SK-N-SH (cell line): Measurements from ENCODE around the gene SLC7A14. TPM values are rescaled to one million over a fixed set of nuclear protein-coding genes. Genes with fewer than 3 reads are reported as not detected.

Source experiments
- CTCF ChIA-PET: fragments of 300-600, 350-600 bp; formaldehyde crosslinking; extraction: SDS; loops from one replicate; lab custom pipeline; 2021; lab: Yijun Ruan, JAX
- POLR2A ChIA-PET: fragments of 350-600 bp; sonication (Branson Sonifier 250); formaldehyde crosslinking; extraction: SDS; loops from one replicate; lab custom pipeline; 2020; ENCODE audit warnings: antibody characterized with exemption, inconsistent platforms; lab: Yijun Ruan, JAX
- DNase-seq: peaks from one replicate; pipeline ENCODE4 v3.0.0; 2012
- H2AFZ ChIP-seq: fragments of 200-600 bp; sonication (generic); 2 replicates; pipeline ENCODE4 v1.8.1; 2016; ENCODE audit warnings: antibody characterized with exemption, mild to moderate bottlenecking, low read depth
- H3F3A ChIP-seq: fragments of 200-600 bp; sonication (generic); replicated peaks from 2 replicates; pipeline ENCODE3; 2016; ENCODE audit warnings: antibody characterized with exemption, mild to moderate bottlenecking; ENCODE audit not compliant: insufficient read depth
- H3K27ac ChIP-seq, 2 experiments: fragments of 200-500 bp in 1 of 2; fragments of 200-600 bp in 1 of 2; sonication (Bioruptor generic) in 1 of 2; sonication (generic), shearing (Covaris generic) in 1 of 2; 2 replicates each; pipeline versions ENCODE4 v1.5.1 to v1.6.1; 2014 to 2016; ENCODE audit warnings: low read depth in 2 of 2, inconsistent platforms in 1 of 2, low read length in 1 of 2, mild to moderate bottlenecking in 1 of 2, mixed read lengths in 1 of 2
- H3K27me3 ChIP-seq: fragments of 200-600 bp; sonication (generic), shearing (Covaris generic); 2 replicates; pipeline ENCODE4 v1.6.1; 2016; ENCODE audit warnings: mixed run types; ENCODE audit not compliant: insufficient read depth
- H3K36me3 ChIP-seq, 2 experiments: fragments of 200-500 bp in 1 of 2; fragments of 200-600 bp in 1 of 2; sonication (Bioruptor generic) in 1 of 2; sonication (generic) in 1 of 2; replicated peaks in 1 of 2; 2 replicates each; pipeline versions ENCODE3 to v1.5.1; 2014 to 2016; ENCODE audit warnings: low read length in 1 of 2, mild to moderate bottlenecking in 1 of 2; ENCODE audit not compliant: insufficient read depth in 2 of 2, control insufficient read depth in 1 of 2
- H3K4me1 ChIP-seq, 2 experiments: fragments of 200-500 bp in 1 of 2; fragments of 200-600 bp in 1 of 2; sonication (Bioruptor generic) in 1 of 2; sonication (generic), shearing (Covaris generic) in 1 of 2; 2 replicates each; pipeline versions ENCODE4 v1.5.1 to v1.6.1; 2014 to 2016; ENCODE audit warnings: low read depth in 1 of 2, low read length in 1 of 2, mixed run types in 1 of 2; ENCODE audit not compliant: insufficient read depth in 2 of 2, control insufficient read depth in 1 of 2
- H3K4me2 ChIP-seq: fragments of 200-600 bp; sonication (generic), shearing (Covaris generic); 2 replicates; pipeline ENCODE4 v1.6.1; 2017; ENCODE audit warnings: mixed run types
- H3K4me3 ChIP-seq, 2 experiments: fragments of 200-500 bp in 1 of 2; fragments of 200-600 bp in 1 of 2; sonication (Bioruptor generic) in 1 of 2; sonication (generic), shearing (Covaris generic) in 1 of 2; 2 replicates each; pipeline versions ENCODE4 v1.5.1 to v1.8.1; 2014 to 2016; ENCODE audit warnings: low read depth in 2 of 2, inconsistent platforms in 1 of 2, low read length in 1 of 2, mild to moderate bottlenecking in 1 of 2, mixed read lengths in 1 of 2, moderate library complexity in 1 of 2
- H3K79me2 ChIP-seq: fragments of 200-600 bp; sonication (generic); 2 replicates; pipeline ENCODE4 v1.8.1; 2017; ENCODE audit warnings: mild to moderate bottlenecking; ENCODE audit not compliant: insufficient read depth
- H3K9ac ChIP-seq: fragments of 200-600 bp; sonication (generic); 2 replicates; pipeline ENCODE4 v1.6.1; 2017; ENCODE audit warnings: mixed run types
- H3K9me2 ChIP-seq: fragments of 200-600 bp; sonication (generic); 2 replicates; pipeline ENCODE4 v1.6.1; 2017; ENCODE audit warnings: mixed run types
- H3K9me3 ChIP-seq: fragments of 200-600 bp; sonication (generic); 2 replicates; pipeline ENCODE4 v1.6.1; 2017; ENCODE audit warnings: mixed run types, mild to moderate bottlenecking, moderate library complexity
- H4K20me1 ChIP-seq: fragments of 200-600 bp; sonication (generic); 2 replicates; pipeline ENCODE4 v1.6.1; 2017; ENCODE audit warnings: mild to moderate bottlenecking, mixed run types; ENCODE audit not compliant: insufficient read depth
- CTCF ChIP-seq: fragments of 200-600 bp; sonication (generic); IDR thresholded peaks from 2 replicates; pipeline ENCODE4 v1.6.1; 2017; ENCODE audit warnings: antibody characterized with exemption, mild to moderate bottlenecking, moderate library complexity
- FOSL2 ChIP-seq: IDR thresholded peaks from 2 replicates; pipeline ENCODE4 v1.4.0; 2012; ENCODE audit warnings: low read depth, mild to moderate bottlenecking, moderate library complexity, borderline replicate concordance
- FOXJ3 ChIP-seq: sonication (generic); formaldehyde crosslinking; IDR thresholded peaks from 2 replicates; pipeline ENCODE4 v1.5.1; 2020; ENCODE audit warnings: mild to moderate bottlenecking, missing genetic modification reagents
- GABPA ChIP-seq: IDR thresholded peaks from 2 replicates; pipeline ENCODE4 v1.4.0; 2012; ENCODE audit warnings: low read depth, mild to moderate bottlenecking
- GATA2 ChIP-seq: sonication (generic); formaldehyde crosslinking; IDR thresholded peaks from 2 replicates; pipeline ENCODE4 v1.5.0; 2020; ENCODE audit warnings: mild to moderate bottlenecking, missing genetic modification reagents
- IRF3 ChIP-seq: fragments of 150-350 bp; IDR thresholded peaks from 2 replicates; pipeline ENCODE4 v1.6.1; 2016; ENCODE audit warnings: mild to moderate bottlenecking, low read depth, low read length
- JUND ChIP-seq: IDR thresholded peaks from 2 replicates; pipeline ENCODE4 v1.4.0; 2012
- MEF2A ChIP-seq: IDR thresholded peaks from 2 replicates; pipeline ENCODE4 v1.4.0; 2012; ENCODE audit warnings: low read depth, borderline replicate concordance
- NFIC ChIP-seq: IDR thresholded peaks from 2 replicates; pipeline ENCODE4 v1.4.0; 2012; ENCODE audit warnings: borderline replicate concordance
- NRF1 ChIP-seq: IDR thresholded peaks from 2 replicates; pipeline ENCODE4 v1.6.1; 2012; ENCODE audit warnings: low read depth, mild to moderate bottlenecking, low read length
- PBX3 ChIP-seq: IDR thresholded peaks from 2 replicates; pipeline ENCODE4; 2012
- RAD21 ChIP-seq: IDR thresholded peaks from 2 replicates; pipeline ENCODE4 v1.6.1; 2012; ENCODE audit warnings: mild to moderate bottlenecking, low read length
- RCOR1 ChIP-seq: fragments of 150-350 bp; IDR thresholded peaks from 2 replicates; pipeline ENCODE4 v1.6.1; 2017; ENCODE audit warnings: antibody characterized with exemption, low read length
- REST ChIP-seq: IDR thresholded peaks from 2 replicates; pipeline ENCODE4 v1.6.1; 2012; ENCODE audit warnings: mild to moderate bottlenecking, low read depth, low read length, moderate library complexity
- RXRA ChIP-seq: IDR thresholded peaks from 2 replicates; pipeline ENCODE4 v1.4.0; 2012; ENCODE audit warnings: low read depth, mild to moderate bottlenecking, borderline replicate concordance
- TCF12 ChIP-seq: IDR thresholded peaks from 2 replicates; pipeline ENCODE4 v1.4.0; 2012
- TEAD4 ChIP-seq: IDR thresholded peaks from 2 replicates; pipeline ENCODE4 v1.4.0; 2012; ENCODE audit warnings: mild to moderate bottlenecking, borderline replicate concordance; ENCODE audit not compliant: insufficient read depth
- ZBTB33 ChIP-seq: IDR thresholded peaks from 2 replicates; pipeline ENCODE4 v1.4.0; 2012; ENCODE audit warnings: low read depth, borderline replicate concordance
- WGBS: methylation state at CpG from one replicate; pipeline ENCODE4 v1.1.6; 2017; ENCODE audit warnings: low lambda C conversion rate; 5-methylcytosine and 5-hydroxymethylcytosine counted together
- polyA plus RNA-seq, 3 experiments: library from polyadenylated mRNA; depleted of rRNA; stranded (reverse); fragments of >200 nt; gene quantifications; 2 replicates each; pipeline ENCODE4 v1.2.3, GENCODE V29; 2012

SLC7A14 gene
- polyA plus RNA-seq, 1 of the 3 experiments (the other 2 are of a cell fraction), result 2.5 TPM

GRCh38 chr3:170482199-170482598, 103.7 kb downstream of the SLC7A14 start:
- CTCF ChIA-PET, result interaction anchor here (0.8 to 1.9 kb wide), 3 partner anchors 68 to 330 kb away, joined by 3 to 5 read pairs (median 5); no protein-coding TSS in a partner anchor
- Histone ChIP-seq H2AFZ (no peak overlapping the region), H3K4me1 (peaks cover 2 to 27% of the 10 kb centered on the region in 2 experiments; a peak in 2 of 4 replicates), H3K4me2 (no peak overlapping the region), H3K27me3 (no peaks in the 10 kb centered on the region), H3K9me3 (no peaks in the 10 kb centered on the region), H3K4me3 (no peak overlapping the region), H3K27ac (no peak overlapping the region), H3K9me2 (no peaks in the 10 kb centered on the region), H3F3A (no peaks in the 10 kb centered on the region), H3K79me2 (no peaks in the 10 kb centered on the region), H4K20me1 (no peaks in the 10 kb centered on the region), H3K9ac (no peak overlapping the region), H3K36me3 (no peaks in the 10 kb centered on the region)
- WGBS, result 91% methylated on average over 4 of the region's 4 CpGs
- POLR2A ChIA-PET, result no interaction called here
- DNase-seq, result no peak
- TF ChIP-seq IRF3 (no peak), GABPA (no peak), MEF2A (no peak), TCF12 (no peak), PBX3 (no peak), RCOR1 (no peak), RAD21 (no peak), TEAD4 (no peak), FOXJ3 (CRISPR knock-in tag) (no peak), CTCF (no peak), NRF1 (no peak), GATA2 (no peak), REST (no peak), JUND (no peak), RXRA (no peak), FOSL2 (no peak), ZBTB33 (no peak), NFIC (no peak)
